Epithelial cell of proximal tubule (primary cell): ENCODE measurements around the gene PEF1. TPM values are rescaled to one million over a fixed set of nuclear protein-coding genes. Genes with fewer than 3 reads are reported as not detected.
A peak's percentile ranks its signal among the peaks of the same experiment; 100 is the strongest.
"Not testable (repeated sequence)": the region's sequence is repeated elsewhere in the genome, so short reads cannot be mapped to it uniquely, and the experiment has no call there.

Experiments
- DNase-seq: peaks from one replicate; pipeline ENCODE4 v3.0.0-alpha.2; 2011; ENCODE audit warnings: low read depth
- H3K4me3 ChIP-seq: 2 replicates; pipeline ENCODE4 v1.5.1; 2011; ENCODE audit warnings: low read depth, mild to moderate bottlenecking, low read length
- CTCF ChIP-seq: conservative IDR thresholded peaks from 2 replicates; pipeline ENCODE4 v1.5.1; 2012; ENCODE audit warnings: low read depth, mild to moderate bottlenecking, low read length
- total RNA-seq: library from RNA; depleted of rRNA; stranded (reverse); fragments of >200 nt; gene quantifications from 2 replicates; pipeline ENCODE4 v1.2.3, GENCODE V29; 2015

The PEF1 gene
- total RNA-seq, 1 donor from 2014 or later = 71.7 TPM

DNA sequence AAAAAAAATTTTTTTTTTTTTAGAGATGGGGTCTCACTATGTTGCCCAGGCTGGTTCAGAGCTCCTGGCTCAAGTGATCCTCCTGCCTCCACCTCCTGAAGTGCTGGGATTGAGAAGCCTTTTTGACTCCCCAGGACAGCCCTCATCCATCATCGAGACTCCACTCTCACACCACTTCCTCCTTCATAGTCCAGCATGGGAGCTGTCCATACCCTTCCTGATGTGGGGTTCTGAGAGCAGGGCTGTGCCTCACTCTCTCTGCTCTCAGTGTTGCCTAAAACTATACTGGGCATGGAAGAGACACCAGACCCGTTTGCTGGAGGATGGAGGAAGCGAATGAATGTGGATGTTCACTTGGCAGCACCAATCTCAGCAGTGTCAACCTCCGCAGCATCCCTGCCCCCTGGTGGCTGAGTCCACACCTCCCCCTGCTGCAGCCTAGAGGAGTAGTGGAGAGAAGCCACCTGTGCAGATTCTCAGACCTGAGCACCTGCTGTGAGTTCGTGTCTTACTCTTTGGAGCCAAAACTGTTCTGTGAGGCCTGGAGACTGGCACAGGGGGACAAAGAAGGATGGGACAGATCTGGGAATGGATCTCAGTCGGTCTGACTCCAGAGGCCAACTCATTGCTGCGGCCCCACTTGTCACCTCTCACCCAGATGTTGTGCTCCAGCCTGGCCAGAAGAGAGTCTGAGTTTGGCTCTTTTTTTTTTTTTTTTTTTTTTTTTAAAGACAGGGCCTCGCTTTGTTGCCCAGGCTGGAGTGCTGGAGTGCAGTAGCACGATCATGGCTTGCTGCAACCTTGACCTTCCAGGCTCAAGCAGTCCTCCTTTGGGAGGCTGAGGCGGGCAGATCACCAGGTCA lies 50.7 kb downstream of the PEF1 start:
- TF ChIP-seq CTCF = peak; percentile 96
- DNase-seq = no peak
- H3K4me3 ChIP-seq = no peak overlapping the region

- no peak for DNase-seq
- TF ChIP-seq CTCF = no peak
These were observed 51.5 kb downstream of the PEF1 start for GRCh38 chr1:31593136-31593665.

GRCh38 chr1:31592132-31592531 lies 52.5 kb downstream of the PEF1 start:
- DNase-seq = no peak
- H3K4me3 ChIP-seq = no peak overlapping the region
- no peak for TF ChIP-seq CTCF

More at GRCh38 chr1:31593136-31593665, 51.5 kb downstream of the PEF1 start:
- H3K4me3 ChIP-seq = no peak overlapping the region

- no peak for TF ChIP-seq CTCF
- no peak overlapping the region for H3K4me3 ChIP-seq
- peak; percentile 79 for DNase-seq
These were observed 53.1 kb downstream of the PEF1 start for GRCh38 chr1:31591425-31592093.

- H3K4me3 ChIP-seq = peak overlapping the region; percentile 14
- DNase-seq = no peak
- no peak for TF ChIP-seq CTCF
These were observed 55.7 kb downstream of the PEF1 start for GRCh38 chr1:31588751-31589515.

DNA sequence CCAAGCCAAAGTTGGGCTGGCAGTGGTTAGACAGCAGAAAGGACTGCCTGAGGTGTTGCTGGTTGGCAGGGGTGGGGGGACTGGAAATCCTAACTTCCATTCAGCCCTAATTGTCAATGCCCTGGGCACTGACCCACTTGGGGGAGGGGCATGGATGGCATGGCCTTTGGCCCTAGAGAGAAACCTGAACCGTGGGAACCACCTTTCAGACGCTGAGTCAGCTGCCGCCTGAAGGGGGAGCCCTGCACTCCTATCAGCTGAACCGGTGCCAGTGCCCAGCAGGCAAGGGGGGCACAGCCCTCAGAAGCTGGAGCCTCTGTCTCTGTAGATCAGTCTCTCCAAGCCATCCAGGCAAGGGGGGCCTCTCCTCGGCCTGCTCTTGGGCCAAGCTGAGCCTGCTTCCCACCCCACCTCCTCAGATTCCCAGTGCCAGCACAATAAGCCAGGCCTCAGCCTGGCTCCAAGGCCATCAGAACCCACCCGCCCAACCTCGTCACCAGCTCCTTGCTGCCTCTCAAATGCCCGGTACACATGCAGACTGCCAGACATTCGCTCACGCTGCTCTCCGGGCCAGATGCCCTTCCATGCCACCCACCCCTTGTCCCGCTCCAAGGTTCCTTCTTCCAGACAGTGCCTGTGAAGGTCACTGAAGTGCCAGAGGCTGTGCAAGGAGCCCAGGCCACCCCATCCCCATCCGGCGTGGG lies 56.8 kb downstream of the PEF1 start:
- no peak for DNase-seq
- TF ChIP-seq CTCF = peak; percentile 80
- no peak overlapping the region for H3K4me3 ChIP-seq

DNA sequence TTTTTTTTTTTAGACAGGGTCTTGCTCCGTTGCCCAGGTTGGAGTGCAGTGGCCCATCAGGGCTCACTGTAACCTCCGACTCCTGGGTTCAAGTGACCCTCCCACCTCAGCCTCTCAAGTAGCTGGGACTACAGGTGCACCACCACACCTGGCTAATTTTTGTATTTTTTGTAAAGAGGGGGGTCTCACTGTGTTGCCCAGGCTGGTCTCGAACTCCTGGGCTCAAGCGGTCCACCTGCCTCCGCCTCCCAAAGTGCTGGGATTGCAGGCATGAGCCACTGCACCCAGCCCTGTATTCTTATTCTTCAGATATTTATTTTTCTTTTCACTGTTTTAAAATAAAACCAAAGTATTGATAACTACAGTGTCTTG lies 57.4 kb downstream of the PEF1 start:
- H3K4me3 ChIP-seq, DNase-seq: not testable (repeated sequence)
